Panc1 (cell line): ENCODE results near the gene RANBP1. TPM values are rescaled to one million over a fixed set of nuclear protein-coding genes. Genes with fewer than 3 reads are reported as not detected.
A peak's percentile ranks its signal among the peaks of the same experiment; 100 is the strongest.

Source experiments
- ATAC-seq: fragments of 200-7000 bp; cut with Tn5 transposase; 2 replicates; pipeline ENCODE4 v1.9.1; 2020; ENCODE audit warnings: mild to moderate bottlenecking, moderate library complexity
- BruUV-seq: library from RNA; stranded (reverse); fragments of 400-500 nt; replicated peaks from 2 replicates; lab custom pipeline; 2021; lab: Mats Ljungman, UMichigan
- CTCF ChIA-PET: fragments of 300-600 bp; sonication (Branson Sonifier 250); formaldehyde crosslinking; loops from one replicate; lab custom pipeline; 2022; ENCODE audit warnings: antibody characterized with exemption; lab: Charles Lee
- POLR2A ChIA-PET: fragments of 300-600 bp; sonication (Branson Sonifier 250); formaldehyde crosslinking; loops from one replicate; lab custom pipeline; 2022; ENCODE audit warnings: antibody characterized with exemption; lab: Charles Lee
- DNase-seq: peaks from one replicate; pipeline ENCODE4 v3.0.0-alpha.2; 2010; ENCODE audit warnings: low read depth, low spot score
- H3K27ac ChIP-seq: 2 replicates; pipeline ENCODE4 v1.5.1; 2011; ENCODE audit warnings: mild to moderate bottlenecking, low read length, inconsistent platforms
- H3K27me3 ChIP-seq: fragments of 200-500 bp; sonication (Bioruptor generic); 2 replicates; pipeline ENCODE4 v1.6.0; 2014; ENCODE audit warnings: low read length, inconsistent platforms; ENCODE audit not compliant: control insufficient read depth, insufficient read depth
- H3K36me3 ChIP-seq: fragments of 200-500 bp; sonication (Bioruptor generic); 2 replicates; pipeline ENCODE4 v1.5.1; 2014; ENCODE audit warnings: inconsistent platforms, mild to moderate bottlenecking, low read length, moderate library complexity; ENCODE audit not compliant: control insufficient read depth, insufficient read depth
- H3K4me1 ChIP-seq: 2 replicates; pipeline ENCODE4 v1.5.1; 2011; ENCODE audit warnings: inconsistent platforms, mild to moderate bottlenecking, low read length, moderate library complexity; ENCODE audit not compliant: control insufficient read depth, insufficient read depth
- H3K4me3 ChIP-seq, 2 experiments: 2 replicates each; pipeline ENCODE4 v1.5.1; 2011 to 2012; ENCODE audit warnings: low read depth in 2 of 2, low read length in 2 of 2, mild to moderate bottlenecking in 2 of 2, inconsistent platforms in 1 of 2, moderate library complexity in 1 of 2
- H3K9me3 ChIP-seq: fragments of 200-500 bp; sonication (Bioruptor generic); 2 replicates; pipeline ENCODE4 v1.5.1; 2014; ENCODE audit warnings: low read depth, mild to moderate bottlenecking, inconsistent platforms, low read length, moderate library complexity; ENCODE audit not compliant: control insufficient read depth, insufficient read depth
- CTCF ChIP-seq: fragments of 450-650 bp; IDR thresholded peaks from 2 replicates; pipeline ENCODE4 v1.5.1; 2017; ENCODE audit warnings: mild to moderate bottlenecking
- POLR2AphosphoS5 ChIP-seq: IDR thresholded peaks from 2 replicates; pipeline ENCODE4 v1.6.1; 2012; ENCODE audit warnings: mild to moderate bottlenecking, low read depth, low read length, moderate library complexity
- REST ChIP-seq, 2 experiments: IDR thresholded peaks; 2 replicates each; pipeline ENCODE4 v1.6.1; 2011 to 2012; ENCODE audit warnings: low read depth in 2 of 2, control low read depth in 1 of 2, low read length in 1 of 2, mild to moderate bottlenecking in 1 of 2, moderate library complexity in 1 of 2; ENCODE audit not compliant: insufficient read depth in 1 of 2
- SIN3A ChIP-seq: IDR thresholded peaks from 2 replicates; pipeline ENCODE4 v1.6.1; 2012; ENCODE audit warnings: low read depth, mild to moderate bottlenecking, low read length, moderate library complexity, borderline replicate concordance; ENCODE audit not compliant: insufficient read depth
- TCF7L2 ChIP-seq: IDR thresholded peaks from 2 replicates; pipeline ENCODE4 v1.6.1; 2011; ENCODE audit warnings: mild to moderate bottlenecking, low read depth, low read length, inconsistent platforms
- in situ Hi-C: cut with HindIII; loops from 2 replicates; pipeline ENCODE4 v1.10.0; 2016; ENCODE audit warnings: low sequenced_read_pairs, low pct_unique_long_range_greater_than_20kb
- intact Hi-C: fragments of 100-400 bp; cut with micrococcal nuclease; formaldehyde crosslinking; loops from one replicate; pipeline ENCODE4 v1.10.0; 2022; ENCODE audit not compliant: unreplicated experiment
- total RNA-seq: library from RNA; stranded (reverse); gene quantifications from one replicate; pipeline ENCODE4 v1.2.1, GENCODE V29; 2021; ENCODE audit not compliant: unreplicated experiment

Gene RANBP1
- total RNA-seq, 1 experiment from 2014 or later, result 232 TPM

GRCh38 chr22:20167643-20168322, 51.9 kb downstream of the RANBP1 start:
- ChIA-PET CTCF (no interaction called here), POLR2A (no interaction called here)
- no TSS peak for BruUV-seq
- no peak overlapping the region for H3K27ac ChIP-seq
- no peak for DNase-seq
- no peaks in the 10 kb centered on the region for H3K36me3 ChIP-seq
- H3K4me1 ChIP-seq, result no peaks in the 10 kb centered on the region
- H3K27me3 ChIP-seq, result no peaks in the 10 kb centered on the region
- in situ Hi-C loops, result no loop called here
- no peaks in the 10 kb centered on the region for H3K9me3 ChIP-seq
- no peak overlapping the region for H3K4me3 ChIP-seq
- intact Hi-C loops, result no loop called here
- TF ChIP-seq REST (IDR thresholded peaks at IDR 0.05; ENCODE audit: insufficient read depth in 1 of 2, low read depth in 2 of 2, low read length in 1 of 2) (peak; percentile 38 to 60; a peak in 3 of 4 replicates), SIN3A (no peak), POLR2AphosphoS5 (no peak)
- no peak for ATAC-seq

- H3K27ac ChIP-seq, result no peak overlapping the region
- in situ Hi-C loops (no loop called here), intact Hi-C loops (no loop called here)
- ChIA-PET POLR2A (no interaction called here), CTCF (no interaction called here)
- no peaks in the 10 kb centered on the region for H3K27me3 ChIP-seq
- H3K36me3 ChIP-seq, result no peaks in the 10 kb centered on the region
- BruUV-seq, result no TSS peak
- ATAC-seq (no peak), DNase-seq (no peak)
- H3K4me1 ChIP-seq, result no peaks in the 10 kb centered on the region; the same call in 1 of the 2 replicates
- no peak for TF ChIP-seq POLR2AphosphoS5
- no peak for TF ChIP-seq CTCF
- no peak for TF ChIP-seq REST (IDR thresholded peaks at IDR 0.05; ENCODE audit: insufficient read depth in 1 of 2, low read depth in 2 of 2, low read length in 1 of 2)
- TF ChIP-seq TCF7L2, result no peak
- no peak for TF ChIP-seq SIN3A
- H3K9me3 ChIP-seq, result no peaks in the 10 kb centered on the region
- H3K4me3 ChIP-seq, result no peak overlapping the region
Observed at GRCh38 chr22:20169253-20169822, 53.4 kb downstream of the RANBP1 start.
